Fibroblast of villous mesenchyme (primary cell): Measurements from ENCODE around the gene OBSL1. TPM values are rescaled to one million over a fixed set of nuclear protein-coding genes. Genes with fewer than 3 reads are reported as not detected.

ENCODE experiments used
- DNase-seq: peaks from one replicate; pipeline ENCODE4 v3.0.0-alpha.2; 2010; ENCODE audit warnings: low read depth
- H3K4me3 ChIP-seq: 2 replicates; pipeline ENCODE4 v1.5.1; 2011; ENCODE audit warnings: low read depth, mild to moderate bottlenecking, low read length
- CTCF ChIP-seq: IDR thresholded peaks from 2 replicates; pipeline ENCODE4 v1.5.1; 2012; ENCODE audit warnings: low read depth, mild to moderate bottlenecking, low read length; ENCODE audit not compliant: insufficient read depth
- total RNA-seq: library from RNA; depleted of rRNA; stranded (reverse); fragments of >200 nt; gene quantifications from 2 replicates; pipeline ENCODE4 v1.2.3, GENCODE V29; 2012

OBSL1 gene
- total RNA-seq, 1 donor = 86.8 TPM

GRCh38 chr2:219508444-219508734 is 63.0 kb downstream of the OBSL1 start:
- no peak overlapping the region for H3K4me3 ChIP-seq
- no peak for TF ChIP-seq CTCF
- no peak for DNase-seq

DNA sequence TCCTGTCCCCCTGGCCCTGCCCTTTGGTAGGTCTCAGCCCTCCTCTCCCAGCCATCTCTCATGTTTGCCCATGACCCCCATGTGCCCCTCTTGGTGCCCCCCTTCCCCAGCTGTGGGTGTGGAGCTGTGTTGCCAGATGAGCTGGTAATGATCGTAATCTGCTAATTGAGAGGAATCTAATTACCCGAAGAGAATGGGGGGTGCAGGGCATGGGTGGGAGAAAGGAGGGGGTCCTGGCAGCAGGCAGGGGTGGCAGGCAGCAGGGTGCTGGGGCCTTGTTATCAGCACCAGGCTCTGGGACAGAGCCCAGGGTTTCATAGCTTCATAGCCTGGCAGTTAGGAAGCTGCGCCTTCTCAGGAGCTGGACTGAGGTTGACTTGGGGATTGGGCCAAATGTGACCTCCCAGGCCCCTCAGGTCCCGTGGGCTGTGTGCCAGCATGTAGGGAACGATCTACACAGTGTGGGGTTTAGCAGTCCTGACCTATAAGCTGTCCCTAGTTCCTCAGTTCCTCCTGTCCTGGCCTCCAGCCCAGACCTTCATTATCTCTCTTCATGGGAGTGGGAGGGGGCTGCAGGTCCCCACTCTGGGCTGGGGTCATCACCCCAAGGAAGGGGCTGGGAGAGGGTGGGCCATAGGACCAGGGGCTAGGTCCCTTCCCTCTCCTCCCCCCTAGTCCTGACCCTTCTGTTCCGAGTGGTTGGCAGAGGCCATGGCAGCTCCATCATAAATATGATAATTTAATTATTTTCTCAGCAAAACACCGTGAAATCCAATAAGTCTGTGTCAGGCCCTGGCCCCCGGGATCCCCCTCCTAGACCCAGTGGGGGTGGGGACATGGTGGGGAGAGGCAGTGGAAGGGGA is 63.5 kb downstream of the OBSL1 start:
- no peak overlapping the region for H3K4me3 ChIP-seq
- no peak for DNase-seq
- no peak for TF ChIP-seq CTCF

GRCh38 chr2:219506802-219507526 is 64.4 kb downstream of the OBSL1 start:
- DNase-seq = no peak
- H3K4me3 ChIP-seq = no peak overlapping the region
- TF ChIP-seq CTCF = no peak

GRCh38 chr2:219506153-219506801 is 65.1 kb downstream of the OBSL1 start:
- DNase-seq = no peak
- no peak for TF ChIP-seq CTCF
- no peak overlapping the region for H3K4me3 ChIP-seq

GRCh38 chr2:219505585-219505984 is 65.8 kb downstream of the OBSL1 start:
- H3K4me3 ChIP-seq = no peak overlapping the region
- no peak for DNase-seq
- TF ChIP-seq CTCF = no peak

DNA sequence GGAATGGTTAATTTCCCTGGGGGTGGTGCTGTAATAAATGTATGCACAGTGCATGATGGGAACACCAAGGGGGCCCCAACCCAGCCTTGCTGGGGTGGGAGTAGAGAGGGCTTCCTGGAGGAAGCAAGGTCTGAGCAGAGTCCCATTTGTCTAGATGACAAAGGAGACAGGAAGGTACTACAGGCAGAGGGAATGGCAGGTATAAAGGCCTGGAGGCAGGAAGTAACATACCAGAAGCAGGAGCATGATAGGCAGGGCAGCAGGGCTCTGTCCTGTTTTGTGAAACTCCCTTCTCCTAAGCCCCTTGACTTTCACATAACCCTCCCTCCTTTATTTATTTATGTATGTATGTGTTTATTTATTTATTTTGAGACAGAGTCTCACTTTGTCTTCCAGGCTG is 68.7 kb downstream of the OBSL1 start:
- no peak overlapping the region for H3K4me3 ChIP-seq

More for the DNA sequence above, 68.7 kb downstream of the OBSL1 start:
- no peak for DNase-seq
- TF ChIP-seq CTCF = no peak
